BJ (cell line): ENCODE results near the gene PJA2. TPM values are rescaled to one million over a fixed set of nuclear protein-coding genes. Genes with fewer than 3 reads are reported as not detected.
A peak's percentile ranks its signal among the peaks of the same experiment; 100 is the strongest.

Experiments used
- CTCF ChIA-PET: fragments of 350-600 bp; formaldehyde crosslinking; extraction: SDS; loops from one replicate; lab custom pipeline; 2021; ENCODE audit warnings: antibody characterized with exemption, inconsistent platforms; lab: Yijun Ruan, JAX
- POLR2A ChIA-PET: fragments of 300-600 bp; sonication (Branson Sonifier 250); formaldehyde crosslinking; extraction: SDS; loops from one replicate; lab custom pipeline; 2021; ENCODE audit warnings: antibody characterized with exemption; lab: Charles Lee
- DNase-seq: peaks from one replicate; pipeline ENCODE4 v3.0.0-alpha.2; 2011; ENCODE audit warnings: low read depth
- H3K27me3 ChIP-seq: 2 replicates; pipeline ENCODE4 v1.6.0; 2011; ENCODE audit warnings: low read length; ENCODE audit not compliant: control insufficient read depth, insufficient read depth
- H3K36me3 ChIP-seq: 2 replicates; pipeline ENCODE4 v1.5.1; 2011; ENCODE audit warnings: low read length; ENCODE audit not compliant: control insufficient read depth, insufficient read depth
- H3K4me3 ChIP-seq: 2 replicates; pipeline ENCODE4 v1.5.1; 2011; ENCODE audit warnings: low read depth, mild to moderate bottlenecking, control low read depth, low read length
- CTCF ChIP-seq: IDR thresholded peaks from 2 replicates; pipeline ENCODE4 v1.5.1; 2011; ENCODE audit warnings: low read depth, mild to moderate bottlenecking, control low read depth, inconsistent platforms, low read length, moderate library complexity; ENCODE audit not compliant: insufficient read depth
- polyA plus RNA-seq: library from polyadenylated mRNA; depleted of rRNA; stranded (reverse); fragments of >200 nt; gene quantifications from 2 replicates; pipeline ENCODE4 v1.2.3, GENCODE V29; 2011

The PJA2 gene
- polyA plus RNA-seq, 1 experiment = 33.6 TPM

GRCh38 chr5:109408991-109409843 is 557 bp downstream of the PJA2 start:
- POLR2A ChIA-PET = interaction anchor here (1.0 kb wide), 1 partner anchor 10 kb away, joined by 3 read pairs; no protein-coding TSS in a partner anchor

GRCh38 chr5:109407913-109408312 is 1.9 kb downstream of the PJA2 start:
- no peak for TF ChIP-seq CTCF
- DNase-seq = no peak
- Histone ChIP-seq H3K4me3 (peak overlapping the region; percentile 77), H3K27me3 (no peaks in the 10 kb centered on the region), H3K36me3 (no peaks in the 10 kb centered on the region)
- POLR2A ChIA-PET = no interaction called here
- CTCF ChIA-PET = no interaction called here

More at GRCh38 chr5:109408991-109409843, 557 bp downstream of the PJA2 start:
- no peaks in the 10 kb centered on the region for H3K27me3 ChIP-seq
- H3K36me3 ChIP-seq = no peaks in the 10 kb centered on the region
- TF ChIP-seq CTCF = no peak
- H3K4me3 ChIP-seq = peak overlapping the region; percentile 77
- no peak for DNase-seq
- CTCF ChIA-PET = interaction anchor here (0.6 kb wide), 1 partner anchor 1137 kb away, joined by 3 read pairs; no protein-coding TSS in a partner anchor

GRCh38 chr5:109406719-109407118 is 3.1 kb downstream of the PJA2 start:
- TF ChIP-seq CTCF = no peak
- POLR2A ChIA-PET = no interaction called here
- no peak for DNase-seq

GRCh38 chr5:109404428-109404960 is 5.3 kb downstream of the PJA2 start:
- no peaks in the 10 kb centered on the region for H3K36me3 ChIP-seq
- ChIA-PET CTCF (interaction anchor here (0.6 kb wide), 1 partner anchor 723 kb away, joined by 3 read pairs; no protein-coding TSS in a partner anchor), POLR2A (no interaction called here)
- H3K4me3 ChIP-seq = no peak overlapping the region
- H3K27me3 ChIP-seq = no peaks in the 10 kb centered on the region
- DNase-seq = no peak
- no peak for TF ChIP-seq CTCF

More at GRCh38 chr5:109406719-109407118, 3.1 kb downstream of the PJA2 start:
- CTCF ChIA-PET = no interaction called here
- Histone ChIP-seq H3K27me3 (no peaks in the 10 kb centered on the region), H3K4me3 (no peak overlapping the region; the same call in 1 of the 2 replicates), H3K36me3 (no peaks in the 10 kb centered on the region)

- POLR2A ChIA-PET = no interaction called here
These were observed 6.3 kb downstream of the PJA2 start for GRCh38 chr5:109403469-109403868.

More at GRCh38 chr5:109403469-109403868, 6.3 kb downstream of the PJA2 start:
- H3K4me3 ChIP-seq = no peak overlapping the region
- no peaks in the 10 kb centered on the region for H3K27me3 ChIP-seq
- DNase-seq = no peak
- no peaks in the 10 kb centered on the region for H3K36me3 ChIP-seq
- CTCF ChIA-PET = no interaction called here
- no peak for TF ChIP-seq CTCF
